ENCODE measurements around the gene KPNA5.

KPNA5 gene

GRCh38 chr6:116745176-116745575, 64.2 kb downstream of the KPNA5 start:
- TF ChIP-seq MYC (IDR thresholded peaks at IDR 0.05; ENCODE audit: low read depth, low read length) (no peak), POLR2A (IDR thresholded peaks at IDR 0.05; ENCODE audit: extremely low read depth, insufficient read length) (no peak), CTCF (IDR thresholded peaks at IDR 0.05; ENCODE audit: low read depth, low read length) (no peak), MAX (IDR thresholded peaks at IDR 0.05; ENCODE audit: low read depth, low read length) (no peak)
- DNase-seq (ENCODE audit: low read depth) = no peak
- no peak overlapping the region for H3K4me3 ChIP-seq (ENCODE audit: low read depth, low read length)

- TF ChIP-seq MAX (IDR thresholded peaks at IDR 0.05; ENCODE audit: low read depth, low read length) = no peak
- no peak for TF ChIP-seq MYC (IDR thresholded peaks at IDR 0.05; ENCODE audit: low read depth, low read length)
- TF ChIP-seq CTCF (IDR thresholded peaks at IDR 0.05; ENCODE audit: low read depth, low read length) = no peak
- no peak for TF ChIP-seq POLR2A (IDR thresholded peaks at IDR 0.05; ENCODE audit: extremely low read depth, insufficient read length)
- no peak for DNase-seq (ENCODE audit: low read depth)
- H3K4me3 ChIP-seq (ENCODE audit: low read depth, low read length) = no peak overlapping the region
Measured at GRCh38 chr6:116761779-116762178, 80.8 kb downstream of the KPNA5 start.

GRCh38 chr6:116762235-116762634, 81.2 kb downstream of the KPNA5 start:
- no peak for DNase-seq (ENCODE audit: low read depth)
- no peak overlapping the region for H3K4me3 ChIP-seq (ENCODE audit: low read depth, low read length)
- TF ChIP-seq MAX (IDR thresholded peaks at IDR 0.05; ENCODE audit: low read depth, low read length) (no peak), MYC (IDR thresholded peaks at IDR 0.05; ENCODE audit: low read depth, low read length) (no peak)

- H3K4me3 ChIP-seq (ENCODE audit: low read depth, low read length) = no peak overlapping the region
Measured at GRCh38 chr6:116763048-116763447, 82.0 kb downstream of the KPNA5 start.

GRCh38 chr6:116763906-116764628, 83.1 kb downstream of the KPNA5 start:
- no peak for DNase-seq (ENCODE audit: low read depth)
- H3K4me3 ChIP-seq (ENCODE audit: low read depth, low read length) = no peak overlapping the region
- TF ChIP-seq MYC (IDR thresholded peaks at IDR 0.05; ENCODE audit: low read depth, low read length) (no peak), CTCF (IDR thresholded peaks at IDR 0.05; ENCODE audit: low read depth, low read length) (no peak), POLR2A (IDR thresholded peaks at IDR 0.05; ENCODE audit: extremely low read depth, insufficient read length) (no peak), MAX (IDR thresholded peaks at IDR 0.05; ENCODE audit: low read depth, low read length) (no peak)

More at GRCh38 chr6:116763048-116763447, 82.0 kb downstream of the KPNA5 start:
- no peak for DNase-seq (ENCODE audit: low read depth)
- TF ChIP-seq MYC (IDR thresholded peaks at IDR 0.05; ENCODE audit: low read depth, low read length) (no peak), POLR2A (IDR thresholded peaks at IDR 0.05; ENCODE audit: extremely low read depth, insufficient read length) (no peak), CTCF (IDR thresholded peaks at IDR 0.05; ENCODE audit: low read depth, low read length) (no peak), MAX (IDR thresholded peaks at IDR 0.05; ENCODE audit: low read depth, low read length) (no peak)

- no peak overlapping the region for H3K4me3 ChIP-seq (ENCODE audit: low read depth, low read length)
- no peak for DNase-seq (ENCODE audit: low read depth)
- TF ChIP-seq POLR2A (IDR thresholded peaks at IDR 0.05; ENCODE audit: extremely low read depth, insufficient read length) (no peak), MYC (IDR thresholded peaks at IDR 0.05; ENCODE audit: low read depth, low read length) (no peak), CTCF (IDR thresholded peaks at IDR 0.05; ENCODE audit: low read depth, low read length) (no peak), MAX (IDR thresholded peaks at IDR 0.05; ENCODE audit: low read depth, low read length) (no peak)
Measured at GRCh38 chr6:116764629-116764960, 83.6 kb downstream of the KPNA5 start.

Measured in NB4 (cell line).